ENCODE measurements around the gene KCNH1.

The KCNH1 gene

GRCh38 chr1:210830034-210831028 lies 303.6 kb downstream of the KCNH1 start:
- Histone ChIP-seq H3K4me3 (ENCODE audit: low read depth, low read length) (no peak overlapping the region), H3K27me3 (ENCODE audit: control insufficient read depth, insufficient read depth, low read length) (no peaks in the 10 kb centered on the region), H3K9ac (ENCODE audit: low read depth, low read length) (no peak overlapping the region), H3K36me3 (ENCODE audit: control insufficient read depth, insufficient read depth, low read length) (no peaks in the 10 kb centered on the region), H3K9me3 (ENCODE audit: control insufficient read depth, insufficient read depth, low read length) (no peaks in the 10 kb centered on the region), H3K4me1 (ENCODE audit: control insufficient read depth, insufficient read depth, low read length) (no peaks in the 10 kb centered on the region)

DNA sequence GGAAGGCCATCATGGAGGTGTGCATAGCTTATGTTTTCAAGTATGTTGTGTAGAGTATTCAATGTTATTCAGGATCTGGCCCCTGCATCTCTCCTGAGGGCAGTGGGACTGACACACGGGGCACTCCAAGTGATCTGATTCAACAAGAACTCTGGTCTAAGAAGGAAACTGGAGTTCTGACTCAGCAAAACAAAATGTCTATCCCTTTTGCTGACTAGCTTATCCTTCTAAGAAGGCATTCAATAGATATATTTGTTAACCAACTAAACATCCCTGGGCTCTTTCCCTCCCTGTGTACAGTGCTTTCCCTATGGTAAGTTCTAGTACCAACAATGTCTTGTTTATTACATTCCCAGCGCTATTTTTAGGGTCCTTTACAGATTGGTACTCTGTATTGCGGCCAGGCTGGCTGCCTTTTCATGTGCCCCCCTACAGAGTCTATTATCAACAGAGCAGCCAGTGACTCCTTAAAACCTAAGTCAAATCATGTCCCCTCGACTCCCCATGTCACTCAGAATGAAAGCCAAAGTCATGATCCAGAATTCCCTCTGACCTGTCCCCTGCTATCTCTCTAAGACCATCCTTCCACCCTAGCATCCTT lies 304.9 kb downstream of the KCNH1 start:
- Histone ChIP-seq H3K9me3 (ENCODE audit: control insufficient read depth, insufficient read depth, low read length) (no peaks in the 10 kb centered on the region), H3K36me3 (ENCODE audit: control insufficient read depth, insufficient read depth, low read length) (no peaks in the 10 kb centered on the region), H3K27me3 (ENCODE audit: control insufficient read depth, insufficient read depth, low read length) (no peaks in the 10 kb centered on the region), H3K4me1 (ENCODE audit: control insufficient read depth, insufficient read depth, low read length) (no peaks in the 10 kb centered on the region), H3K9ac (ENCODE audit: low read depth, low read length) (no peak overlapping the region), H3K4me3 (ENCODE audit: low read depth, low read length) (no peak overlapping the region)

DNA sequence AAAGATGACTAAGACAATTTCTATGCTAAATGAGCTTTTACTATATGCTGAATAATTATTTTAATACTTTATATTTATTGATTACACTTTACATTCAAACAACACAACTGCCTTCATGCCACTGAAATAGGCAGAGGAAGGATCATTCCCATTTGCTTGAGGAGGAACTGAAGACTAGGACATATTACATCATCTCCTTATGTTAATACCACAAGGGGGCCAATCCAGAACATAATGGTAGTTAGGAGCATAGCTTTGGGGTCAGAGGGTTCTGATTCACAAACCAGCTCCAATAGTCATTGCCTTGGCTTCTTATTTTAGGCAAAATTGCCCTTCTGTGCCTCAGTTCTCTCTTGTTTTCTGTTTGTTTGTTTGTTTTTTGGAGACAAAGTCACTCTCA lies 306.5 kb downstream of the KCNH1 start:
- H3K4me3 ChIP-seq (ENCODE audit: low read depth, low read length), result no peak overlapping the region
- H3K9me3 ChIP-seq (ENCODE audit: control insufficient read depth, insufficient read depth, low read length), result no peaks in the 10 kb centered on the region
- no peak overlapping the region for H3K9ac ChIP-seq (ENCODE audit: low read depth, low read length)
- no peaks in the 10 kb centered on the region for H3K27me3 ChIP-seq (ENCODE audit: control insufficient read depth, insufficient read depth, low read length)
- no peaks in the 10 kb centered on the region for H3K4me1 ChIP-seq (ENCODE audit: control insufficient read depth, insufficient read depth, low read length)
- H3K36me3 ChIP-seq (ENCODE audit: control insufficient read depth, insufficient read depth, low read length), result no peaks in the 10 kb centered on the region

GRCh38 chr1:210826686-210827085 lies 307.3 kb downstream of the KCNH1 start:
- Histone ChIP-seq H3K36me3 (ENCODE audit: control insufficient read depth, insufficient read depth, low read length) (no peaks in the 10 kb centered on the region), H3K9ac (ENCODE audit: low read depth, low read length) (no peak overlapping the region), H3K27me3 (ENCODE audit: control insufficient read depth, insufficient read depth, low read length) (no peaks in the 10 kb centered on the region), H3K9me3 (ENCODE audit: control insufficient read depth, insufficient read depth, low read length) (no peaks in the 10 kb centered on the region), H3K4me1 (ENCODE audit: control insufficient read depth, insufficient read depth, low read length) (no peaks in the 10 kb centered on the region), H3K4me3 (ENCODE audit: low read depth, low read length) (no peak overlapping the region)

GRCh38 chr1:210822932-210823331 lies 311.0 kb downstream of the KCNH1 start:
- no peaks in the 10 kb centered on the region for H3K4me1 ChIP-seq (ENCODE audit: control insufficient read depth, insufficient read depth, low read length)
- H3K9ac ChIP-seq (ENCODE audit: low read depth, low read length), result no peak overlapping the region
- H3K27me3 ChIP-seq (ENCODE audit: control insufficient read depth, insufficient read depth, low read length), result no peaks in the 10 kb centered on the region

DNA sequence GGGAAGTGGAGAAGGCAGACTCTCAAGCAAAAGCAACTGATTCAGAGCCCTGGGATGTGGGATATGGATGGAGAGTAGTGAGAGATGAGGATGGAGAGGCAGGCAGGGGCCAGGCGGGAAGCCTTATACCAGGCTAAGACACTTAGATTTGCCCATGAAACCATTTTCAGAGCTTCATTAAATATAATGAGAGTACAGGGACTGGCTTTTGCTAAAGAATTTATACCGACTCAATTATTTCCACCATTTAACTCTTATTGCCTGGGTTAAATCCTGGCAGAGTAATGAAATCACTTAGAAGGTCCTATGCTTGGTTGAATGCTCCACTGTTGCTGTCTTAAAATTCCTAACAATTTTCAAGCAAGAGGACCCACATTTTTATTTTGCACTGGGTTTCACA lies 311.7 kb downstream of the KCNH1 start:
- H3K9ac ChIP-seq (ENCODE audit: low read depth, low read length), result no peak overlapping the region

More at GRCh38 chr1:210822932-210823331, 311.0 kb downstream of the KCNH1 start:
- Histone ChIP-seq H3K9me3 (ENCODE audit: control insufficient read depth, insufficient read depth, low read length) (no peaks in the 10 kb centered on the region), H3K4me3 (ENCODE audit: low read depth, low read length) (no peak overlapping the region), H3K36me3 (ENCODE audit: control insufficient read depth, insufficient read depth, low read length) (no peaks in the 10 kb centered on the region)

GRCh38 chr1:210821615-210822014 lies 312.3 kb downstream of the KCNH1 start:
- Histone ChIP-seq H3K9ac (ENCODE audit: low read depth, low read length) (no peak overlapping the region), H3K4me1 (ENCODE audit: control insufficient read depth, insufficient read depth, low read length) (no peaks in the 10 kb centered on the region), H3K9me3 (ENCODE audit: control insufficient read depth, insufficient read depth, low read length) (no peaks in the 10 kb centered on the region), H3K27me3 (ENCODE audit: control insufficient read depth, insufficient read depth, low read length) (no peaks in the 10 kb centered on the region), H3K36me3 (ENCODE audit: control insufficient read depth, insufficient read depth, low read length) (no peaks in the 10 kb centered on the region), H3K4me3 (ENCODE audit: low read depth, low read length) (no peak overlapping the region)

More for the DNA sequence above, 311.7 kb downstream of the KCNH1 start:
- no peaks in the 10 kb centered on the region for H3K36me3 ChIP-seq (ENCODE audit: control insufficient read depth, insufficient read depth, low read length)
- no peak overlapping the region for H3K4me3 ChIP-seq (ENCODE audit: low read depth, low read length)
- H3K27me3 ChIP-seq (ENCODE audit: control insufficient read depth, insufficient read depth, low read length), result no peaks in the 10 kb centered on the region
- no peaks in the 10 kb centered on the region for H3K9me3 ChIP-seq (ENCODE audit: control insufficient read depth, insufficient read depth, low read length)
- H3K4me1 ChIP-seq (ENCODE audit: control insufficient read depth, insufficient read depth, low read length), result no peaks in the 10 kb centered on the region

GRCh38 chr1:210819266-210819665 lies 314.7 kb downstream of the KCNH1 start:
- Histone ChIP-seq H3K4me3 (ENCODE audit: low read depth, low read length) (no peak overlapping the region), H3K4me1 (ENCODE audit: control insufficient read depth, insufficient read depth, low read length) (peaks cover 3% of the 10 kb centered on the region), H3K27me3 (ENCODE audit: control insufficient read depth, insufficient read depth, low read length) (no peaks in the 10 kb centered on the region), H3K36me3 (ENCODE audit: control insufficient read depth, insufficient read depth, low read length) (no peaks in the 10 kb centered on the region), H3K9me3 (ENCODE audit: control insufficient read depth, insufficient read depth, low read length) (no peaks in the 10 kb centered on the region), H3K9ac (ENCODE audit: low read depth, low read length) (no peak overlapping the region)

DNA sequence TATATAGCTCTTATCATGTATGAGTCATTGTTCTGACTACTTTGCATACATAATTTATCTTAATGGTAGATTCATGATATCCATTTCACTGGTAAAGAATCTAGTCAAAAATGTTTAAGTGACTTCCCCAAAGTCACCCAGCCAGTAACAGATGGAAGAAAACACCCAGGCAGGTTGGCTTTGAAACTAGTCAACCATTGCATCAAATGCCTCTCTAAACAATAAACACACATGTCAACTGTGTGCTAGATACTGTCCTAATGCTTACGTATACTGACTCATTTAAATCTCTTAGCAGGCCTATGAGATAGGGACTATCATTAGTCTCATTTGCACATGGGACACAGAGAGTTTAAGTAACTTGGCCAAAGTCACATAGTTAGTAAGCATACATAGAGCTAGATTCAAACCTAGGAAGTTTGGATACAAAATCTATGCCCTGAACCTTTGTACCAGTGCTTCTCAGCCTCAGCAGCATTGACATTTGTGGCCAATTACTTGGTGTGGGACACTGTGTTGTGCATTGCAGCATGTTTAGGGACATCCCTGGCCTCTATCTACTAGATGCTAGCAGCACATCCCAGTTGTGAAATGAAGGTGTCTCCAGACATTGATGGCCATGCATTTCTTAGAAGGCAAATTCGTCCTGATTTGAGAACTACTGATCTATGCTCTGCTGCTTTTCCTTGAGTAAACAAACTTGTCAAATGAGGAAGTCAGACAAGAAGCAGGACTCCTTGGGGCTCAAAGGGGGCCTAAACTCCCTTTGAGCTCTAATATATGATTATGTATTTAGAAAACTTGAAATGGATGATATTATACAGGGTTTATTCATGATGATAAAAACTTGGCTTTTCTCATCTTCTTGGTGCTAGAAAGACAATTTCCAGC lies 316.3 kb downstream of the KCNH1 start:
- Histone ChIP-seq H3K9me3 (ENCODE audit: control insufficient read depth, insufficient read depth, low read length) (no peaks in the 10 kb centered on the region), H3K27me3 (ENCODE audit: control insufficient read depth, insufficient read depth, low read length) (no peaks in the 10 kb centered on the region), H3K4me1 (ENCODE audit: control insufficient read depth, insufficient read depth, low read length) (peaks cover 3% of the 10 kb centered on the region), H3K4me3 (ENCODE audit: low read depth, low read length) (no peak overlapping the region), H3K36me3 (ENCODE audit: control insufficient read depth, insufficient read depth, low read length) (no peaks in the 10 kb centered on the region), H3K9ac (ENCODE audit: low read depth, low read length) (no peak overlapping the region)

DNA sequence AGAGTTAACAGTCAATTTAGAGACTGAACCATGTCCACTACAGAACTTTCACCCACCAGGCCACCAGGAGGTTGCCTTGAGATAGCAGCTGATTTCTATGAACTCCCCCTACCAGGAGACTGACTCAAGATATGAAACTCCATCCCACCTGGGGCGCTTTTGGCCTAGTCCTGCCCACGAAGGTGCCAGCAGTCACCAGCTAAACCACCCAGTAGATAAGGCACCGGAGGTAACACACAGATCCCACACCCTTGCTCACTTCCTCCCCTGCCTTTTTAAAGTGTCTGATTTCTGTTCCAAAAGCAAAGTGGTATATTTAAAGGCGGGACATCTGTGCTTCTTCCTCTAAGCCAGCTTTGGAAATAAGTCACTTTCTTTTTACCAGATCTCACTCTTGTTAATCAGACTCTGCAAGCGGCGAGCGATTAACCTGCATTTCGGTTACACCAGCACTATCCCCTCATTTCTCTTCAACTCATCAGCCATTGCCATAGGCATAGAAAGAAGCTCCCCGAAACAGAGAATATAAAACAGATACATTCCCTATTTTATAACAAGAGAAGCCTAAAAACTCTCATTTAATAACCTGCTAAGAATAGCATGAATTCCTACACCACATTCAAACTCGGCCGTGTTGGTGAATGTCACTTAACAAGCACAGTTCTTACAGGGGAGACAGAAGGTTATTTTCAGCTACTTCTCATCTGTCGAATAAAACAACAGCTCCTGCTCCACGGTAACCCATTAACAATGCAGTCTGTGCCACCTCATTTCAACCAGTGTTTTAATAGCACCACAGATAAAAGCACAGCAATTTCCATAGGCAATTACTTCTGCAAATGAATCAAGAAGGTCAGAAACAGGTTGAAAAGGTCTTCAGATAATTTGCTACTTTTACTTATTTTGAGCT lies 318.1 kb downstream of the KCNH1 start:
- no peaks in the 10 kb centered on the region for H3K27me3 ChIP-seq (ENCODE audit: control insufficient read depth, insufficient read depth, low read length)
- H3K36me3 ChIP-seq (ENCODE audit: control insufficient read depth, insufficient read depth, low read length), result no peaks in the 10 kb centered on the region
- no peak overlapping the region for H3K4me3 ChIP-seq (ENCODE audit: low read depth, low read length)
- no peak overlapping the region for H3K9ac ChIP-seq (ENCODE audit: low read depth, low read length)
- H3K4me1 ChIP-seq (ENCODE audit: control insufficient read depth, insufficient read depth, low read length), result peaks cover 3% of the 10 kb centered on the region
- H3K9me3 ChIP-seq (ENCODE audit: control insufficient read depth, insufficient read depth, low read length), result no peaks in the 10 kb centered on the region

Measured in iPS-15b (cell line).